ENCODE results near the gene OGFOD3. TPM values are rescaled to one million over a fixed set of nuclear protein-coding genes. Genes with fewer than 3 reads are reported as not detected.

Gene OGFOD3
- polyA plus RNA-seq, 2 of the 4 experiments (the other 2 are of a cell fraction) = 15.2 to 19.8 TPM

DNA sequence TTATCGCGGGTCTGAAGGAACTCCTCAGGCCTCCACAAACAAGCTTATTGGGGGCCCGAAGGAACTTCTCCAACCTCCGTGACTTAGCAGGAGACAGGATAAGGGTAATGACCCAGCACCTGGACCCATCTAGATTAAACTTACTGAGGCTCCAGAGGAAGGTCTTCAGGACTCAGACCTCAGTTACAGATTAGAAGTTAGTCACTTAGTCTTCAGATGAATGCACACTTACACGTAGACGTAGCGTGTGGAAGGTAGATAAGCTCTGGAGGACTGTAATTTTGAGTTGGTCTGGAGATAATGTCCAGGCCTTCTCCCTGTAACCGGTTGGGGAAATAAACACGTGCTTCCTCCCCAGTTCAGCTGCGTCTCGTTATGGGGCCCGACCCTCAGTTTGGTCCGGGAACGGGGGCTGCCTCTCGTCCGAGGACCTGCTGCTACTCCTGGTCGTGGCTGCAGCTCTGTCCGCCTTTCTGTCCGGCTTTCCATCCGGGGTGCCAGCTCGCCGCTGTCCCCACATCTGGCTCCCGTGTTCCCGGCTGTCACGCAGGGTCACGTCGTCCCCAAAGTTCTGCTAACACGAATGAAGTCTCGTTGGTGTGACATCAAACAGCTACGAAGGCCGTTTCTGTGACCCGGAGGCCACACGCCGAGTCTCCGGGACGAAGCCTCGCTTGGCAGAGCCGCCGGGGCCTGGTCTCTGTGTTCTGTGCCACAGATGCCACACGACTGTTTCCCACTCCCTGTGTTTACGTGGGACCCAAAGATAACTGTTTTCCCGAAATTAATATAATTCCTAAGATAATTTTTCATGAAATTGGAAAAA is 73.0 kb downstream of the OGFOD3 start:
- peaks cover 18% of the 10 kb centered on the region for H3K4me1 ChIP-seq
- H3K27ac ChIP-seq = no peak overlapping the region
- DNase-seq (ENCODE audit: low read depth in 1 of 2, low spot score in 1 of 2) (no peak), ATAC-seq (no peak), FAIRE-seq (no peak)
- WGBS (ENCODE audit: missing lambda C conversion rate) = 82% methylated on average over 42 of the region's 42 CpGs
- no peaks in the 10 kb centered on the region for H3K9me3 ChIP-seq
- POLR2A ChIA-PET = no interaction called here
- TF ChIP-seq RARB (CRISPR knock-in tag; IDR thresholded peaks at IDR 0.05) (no peak), CTCF (IDR thresholded peaks at IDR 0.05) (no peak), CBX2 (IDR thresholded peaks at IDR 0.05; ENCODE audit: borderline replicate concordance, low read depth) (no peak), FOSL2 (IDR thresholded peaks at IDR 0.05) (no peak), FOSL2 (CRISPR knock-in tag; IDR thresholded peaks at IDR 0.05) (no peak), HOXA7 (CRISPR knock-in tag; IDR thresholded peaks at IDR 0.05) (no peak), KDM1A (IDR thresholded peaks at IDR 0.05; ENCODE audit: low read depth) (no peak), TP53 (CRISPR knock-in tag; IDR thresholded peaks at IDR 0.05) (no peak), HOXB13 (CRISPR knock-in tag; IDR thresholded peaks at IDR 0.05; ENCODE audit: low read depth) (no peak), RAD21 (conservative IDR thresholded peaks at IDR 0.05 in 1 of 2, IDR thresholded peaks at IDR 0.05 in 1 of 2) (no peak), ZC3H11A (IDR thresholded peaks at IDR 0.05) (no peak), JUN (IDR thresholded peaks at IDR 0.05) (no peak)
- no peak overlapping the region for H3K4me3 ChIP-seq
- CTCF ChIA-PET = interaction anchor here (0.6 to 5.3 kb wide), 11 partner anchors 9 to 315 kb away, joined by 3 to 32 read pairs (median 5); no protein-coding TSS in a partner anchor
- no peak overlapping the region for H3K4me2 ChIP-seq

DNA sequence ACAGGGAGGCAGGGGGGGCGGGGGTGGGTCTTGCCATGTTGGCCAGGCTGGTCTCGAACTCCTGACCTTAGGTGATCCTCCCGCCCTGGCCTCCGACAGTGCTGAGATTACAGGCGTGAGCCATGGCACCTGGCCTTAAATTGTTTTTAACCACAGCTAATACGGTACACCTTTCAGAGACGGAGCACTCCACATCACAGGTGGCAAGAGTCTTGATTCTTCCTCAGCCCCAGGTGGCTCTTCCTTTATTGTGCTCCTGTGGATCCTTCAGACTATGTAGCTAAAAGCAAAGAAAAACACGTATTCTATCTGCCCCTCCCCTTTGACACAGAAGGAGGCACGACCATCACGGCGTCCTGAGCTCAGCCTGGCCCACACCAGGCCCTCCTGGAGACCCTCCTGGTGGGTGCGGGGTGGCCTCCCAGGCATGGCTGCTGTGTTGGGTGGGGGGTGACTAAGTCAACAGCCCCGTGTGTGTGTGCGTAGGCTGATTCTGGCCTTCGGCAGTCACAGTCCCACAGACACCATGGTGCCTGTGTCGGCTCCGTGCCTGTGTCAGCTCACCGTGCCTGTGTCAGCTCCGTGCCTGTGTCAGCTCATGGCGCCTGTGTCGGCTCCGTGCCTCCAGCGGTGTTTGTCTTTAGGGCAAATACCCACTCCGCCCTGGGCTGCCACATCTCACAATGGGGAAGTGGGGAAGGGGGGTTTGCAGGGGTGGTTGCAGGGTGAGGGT is 74.0 kb downstream of the OGFOD3 start:
- no peak for FAIRE-seq
- H3K4me2 ChIP-seq = no peak overlapping the region
- WGBS (ENCODE audit: missing lambda C conversion rate) = 79% methylated on average over 18 of the region's 24 CpGs

More for the DNA sequence above, 74.0 kb downstream of the OGFOD3 start:
- ChIA-PET CTCF (interaction anchor here (0.6 to 5.3 kb wide), 13 partner anchors 8 to 314 kb away, joined by 3 to 32 read pairs (median 4); no protein-coding TSS in a partner anchor), POLR2A (no interaction called here)
- Histone ChIP-seq H3K4me3 (no peak overlapping the region), H3K9me3 (no peaks in the 10 kb centered on the region), H3K4me1 (peaks cover 27% of the 10 kb centered on the region), H3K27ac (no peak overlapping the region)
- no peak for DNase-seq (ENCODE audit: low read depth in 1 of 2, low spot score in 1 of 2)
- ATAC-seq = no peak
- TF ChIP-seq SREBF2 (IDR thresholded peaks at IDR 0.05) (no peak), NFE2L2 (conservative IDR thresholded peaks at IDR 0.05; ENCODE audit: low read length) (no peak), RFX5 (IDR thresholded peaks at IDR 0.05) (no peak), ZSCAN20 (CRISPR knock-in tag; IDR thresholded peaks at IDR 0.05) (no peak), PHF8 (IDR thresholded peaks at IDR 0.05; ENCODE audit: borderline replicate concordance, low read depth) (no peak), HES2 (IDR thresholded peaks at IDR 0.05) (no peak), ELK1 (IDR thresholded peaks at IDR 0.05; ENCODE audit: low read depth, low read length) (no peak), RARB (CRISPR knock-in tag; IDR thresholded peaks at IDR 0.05) (no peak), CHD4 (IDR thresholded peaks at IDR 0.05; ENCODE audit: borderline replicate concordance) (no peak), MYC (IDR thresholded peaks at IDR 0.05; ENCODE audit: borderline replicate concordance, low read length) (no peak), EP300 (IDR thresholded peaks at IDR 0.05) (no peak)
- TF ChIP-seq, protein P1, sequence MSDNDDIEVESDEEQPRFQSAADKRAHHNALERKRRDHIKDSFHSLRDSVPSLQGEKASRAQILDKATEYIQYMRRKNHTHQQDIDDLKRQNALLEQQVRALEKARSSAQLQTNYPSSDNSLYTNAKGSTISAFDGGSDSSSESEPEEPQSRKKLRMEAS (IDR thresholded peaks at IDR 0.05) = no peak
